GM18526 (cell line): ENCODE results near the gene SEPTIN6.

Experiments used
- POLR2A ChIP-seq: IDR thresholded peaks from 3 replicates; pipeline ENCODE4 v1.6.1; 2011; ENCODE audit not compliant: insufficient read length; ENCODE audit errors: extremely low read depth

Gene SEPTIN6

DNA sequence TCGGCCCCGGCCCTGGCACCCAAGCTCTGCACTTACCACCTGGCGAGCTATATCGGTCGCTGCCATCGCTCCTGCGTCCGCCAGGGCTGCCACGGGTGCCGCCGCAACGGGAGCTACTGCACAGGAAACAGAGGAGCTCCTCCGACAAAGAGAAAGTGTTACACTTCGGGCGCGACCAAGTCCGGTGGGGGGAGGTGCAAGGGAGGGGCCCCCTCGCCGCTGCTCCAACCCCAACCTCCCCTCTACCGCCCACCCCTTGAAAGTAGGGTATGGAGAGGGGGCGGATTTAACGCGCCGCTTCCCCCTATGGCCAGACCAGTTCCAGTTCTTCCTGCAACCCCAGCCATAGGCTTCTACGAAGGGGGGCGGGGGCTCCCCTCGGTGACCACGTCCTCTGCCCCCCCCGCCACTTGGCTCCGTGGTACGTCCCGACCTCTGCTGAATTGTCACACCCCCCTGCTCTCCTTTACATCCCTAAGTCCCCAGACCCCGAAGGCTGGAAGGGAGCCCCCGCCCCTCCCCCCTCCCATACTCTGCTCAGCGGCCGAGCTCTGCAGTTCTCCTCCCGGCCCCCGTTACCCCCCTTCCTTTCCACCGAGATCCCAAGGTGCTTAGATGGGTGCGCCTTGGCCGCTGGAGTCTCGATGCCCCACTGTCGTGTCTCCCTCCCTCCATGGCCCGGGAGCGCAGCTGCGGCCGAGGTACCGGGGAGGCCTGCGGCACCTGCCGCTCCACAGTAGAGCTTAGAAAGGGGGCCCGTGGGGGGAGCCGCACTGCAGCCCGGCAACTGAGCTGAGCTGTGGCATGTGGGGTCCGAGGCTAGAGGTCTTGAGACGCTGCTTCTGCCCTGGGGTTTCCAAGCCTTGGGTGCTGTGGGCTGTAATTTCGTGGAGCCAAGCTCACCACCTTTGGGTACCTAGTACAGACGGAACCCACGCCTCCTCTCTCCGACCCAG lies at the start of gene SEPTIN6:
TSS of gene SEPTIN6 (minus strand) at position 129 of the 956 bp plus-strand sequence. CDS start at position 66, 63 bp downstream.
- peak; percentile 97 for TF ChIP-seq POLR2A

DNA sequence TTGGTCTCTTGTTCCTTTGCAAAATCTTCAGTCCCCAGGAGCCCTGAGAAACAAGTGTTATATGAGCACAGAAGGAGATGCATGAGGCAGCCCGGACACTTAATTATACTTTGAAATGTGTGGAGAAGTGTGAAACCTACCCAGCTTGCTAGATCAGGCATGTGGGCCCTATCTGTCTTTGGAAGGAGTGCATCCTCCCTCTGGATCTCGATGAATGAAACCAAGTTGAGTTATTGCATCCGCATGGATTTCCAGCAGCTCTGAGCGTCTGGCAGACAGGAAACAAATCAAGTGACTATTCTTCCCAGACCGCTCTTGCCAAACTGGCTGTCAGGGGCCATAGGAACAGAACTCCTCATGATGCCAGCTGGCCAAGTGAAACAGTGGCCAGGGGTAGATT lies 45.8 kb upstream of the SEPTIN6 start:
- no peak for TF ChIP-seq POLR2A

DNA sequence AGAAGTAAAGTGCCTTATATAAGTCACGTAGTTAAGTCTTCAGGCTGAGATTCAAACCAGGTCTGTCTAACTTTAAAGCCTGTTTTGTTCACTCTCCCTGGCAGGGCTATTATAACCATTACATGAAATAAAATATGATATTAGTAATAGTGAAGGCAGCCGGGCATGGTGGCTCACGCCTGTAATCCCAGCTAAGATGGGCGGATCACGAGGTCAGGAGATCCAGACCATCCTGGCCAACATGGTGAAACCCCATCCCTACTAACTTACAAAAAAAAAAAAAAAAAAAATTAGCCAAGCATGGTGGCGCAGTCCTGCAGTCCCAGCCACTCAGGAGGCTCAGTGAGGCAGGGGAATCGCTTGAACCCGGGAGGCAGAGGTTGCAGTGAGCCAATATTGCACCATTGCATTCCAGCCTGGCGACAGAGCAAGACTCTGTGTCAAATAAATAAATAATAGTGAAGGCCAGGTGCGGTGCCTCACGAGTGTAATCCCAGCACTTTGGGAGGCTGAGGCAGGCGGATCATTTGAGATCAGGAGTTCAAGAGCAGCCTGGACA lies 43.3 kb upstream of the SEPTIN6 start:
- TF ChIP-seq POLR2A, result no peak

GRCh38 chrX:119735467-119735866 lies 42.5 kb upstream of the SEPTIN6 start:
- no peak for TF ChIP-seq POLR2A

GRCh38 chrX:119734897-119735339 lies 42.0 kb upstream of the SEPTIN6 start:
- no peak for TF ChIP-seq POLR2A

- TF ChIP-seq POLR2A, result no peak
Measured at GRCh38 chrX:119729408-119730201, 36.6 kb upstream of the SEPTIN6 start.

- no peak for TF ChIP-seq POLR2A
Measured at GRCh38 chrX:119728487-119728886, 35.5 kb upstream of the SEPTIN6 start.

- no peak for TF ChIP-seq POLR2A
Measured at GRCh38 chrX:119726900-119727555, 34.1 kb upstream of the SEPTIN6 start.

GRCh38 chrX:119721926-119722325 lies 29.0 kb upstream of the SEPTIN6 start:
- TF ChIP-seq POLR2A, result no peak

GRCh38 chrX:119721487-119721886 lies 28.5 kb upstream of the SEPTIN6 start:
- TF ChIP-seq POLR2A, result no peak

- no peak for TF ChIP-seq POLR2A
Measured at GRCh38 chrX:119709630-119710029, 16.7 kb upstream of the SEPTIN6 start.

GRCh38 chrX:119708936-119709335 lies 16.0 kb upstream of the SEPTIN6 start:
- no peak for TF ChIP-seq POLR2A

DNA sequence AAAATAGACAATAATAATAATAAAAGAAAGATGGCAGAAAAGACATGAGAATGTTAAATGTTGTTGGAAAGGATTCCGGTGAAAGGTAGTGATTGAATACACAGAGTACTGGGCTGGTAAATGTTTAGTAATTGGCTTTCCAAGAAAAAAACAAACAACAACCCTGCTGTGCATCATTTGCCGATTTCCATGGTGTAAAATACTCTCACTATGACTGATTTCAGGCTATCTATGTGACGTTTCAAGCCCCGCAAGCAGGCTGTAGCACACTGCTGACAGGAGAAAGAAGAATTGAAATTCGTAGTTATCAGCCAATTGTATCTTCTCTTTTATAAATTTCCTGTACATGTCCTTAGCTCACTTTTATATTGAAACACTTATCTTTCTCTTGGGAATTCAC lies 13.6 kb upstream of the SEPTIN6 start:
- no peak for TF ChIP-seq POLR2A

DNA sequence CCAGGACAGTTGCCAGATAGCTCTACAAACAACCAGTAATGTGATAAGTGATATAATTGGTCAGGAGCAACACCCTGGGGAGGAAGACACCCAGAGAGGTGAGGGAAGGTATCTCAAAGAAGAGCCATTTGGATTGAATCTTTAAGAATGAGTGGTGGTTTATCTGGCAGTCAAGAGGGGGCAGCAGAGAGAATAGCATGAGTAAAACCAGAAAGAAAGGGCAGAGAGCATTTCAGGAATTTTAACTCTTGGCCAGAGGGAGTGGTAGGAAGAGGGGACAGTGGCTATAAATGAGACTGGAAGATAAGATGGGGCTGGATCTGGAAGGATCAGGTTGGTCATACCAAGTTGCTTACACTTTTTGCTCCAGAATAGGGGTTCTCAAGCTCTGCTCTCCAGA lies 5.9 kb upstream of the SEPTIN6 start:
- TF ChIP-seq POLR2A, result no peak
